NCI-H2081 treated with DMSO at 0.1 percent for 48 hours (cell line): ENCODE measurements around the gene ERICH3.
"Not testable (repeated sequence)": the region's sequence is repeated elsewhere in the genome, so short reads cannot be mapped to it uniquely, and the experiment has no call there.

Source experiments
- DNase-seq: peaks from one replicate; lab custom pipeline; 2025; lab: John Stamatoyannopoulos, UW

Gene ERICH3

GRCh38 chr1:74681001-74681400 lies 7.4 kb upstream of the ERICH3 start:
- DNase-seq: no peak

- DNase-seq: no peak
These were observed 6.2 kb upstream of the ERICH3 start for GRCh38 chr1:74679811-74680210.

- DNase-seq: no peak
These were observed 4.3 kb upstream of the ERICH3 start for GRCh38 chr1:74677926-74678325.

- no peak for DNase-seq
These were observed 871 bp upstream of the ERICH3 start for GRCh38 chr1:74674278-74675048.

GRCh38 chr1:74670866-74671265 lies 2.7 kb downstream of the ERICH3 start:
- DNase-seq: not testable (repeated sequence)

GRCh38 chr1:74654708-74655107 lies 18.9 kb downstream of the ERICH3 start:
- DNase-seq: no peak

- DNase-seq: no peak
These were observed 20.9 kb downstream of the ERICH3 start for GRCh38 chr1:74652711-74653139.

GRCh38 chr1:74650561-74650960 lies 23.0 kb downstream of the ERICH3 start:
- no peak for DNase-seq

GRCh38 chr1:74641876-74642275 lies 31.7 kb downstream of the ERICH3 start:
- DNase-seq: no peak

GRCh38 chr1:74641161-74641560 lies 32.4 kb downstream of the ERICH3 start:
- DNase-seq: no peak

GRCh38 chr1:74637296-74637695 lies 36.3 kb downstream of the ERICH3 start:
- no peak for DNase-seq

- DNase-seq: no peak
These were observed 44.3 kb downstream of the ERICH3 start for GRCh38 chr1:74629283-74629682.

- no peak for DNase-seq
These were observed 49.9 kb downstream of the ERICH3 start for GRCh38 chr1:74623716-74624115.

GRCh38 chr1:74620242-74620641 lies 53.4 kb downstream of the ERICH3 start:
- DNase-seq: no peak

GRCh38 chr1:74618974-74619373 lies 54.6 kb downstream of the ERICH3 start:
- no peak for DNase-seq

GRCh38 chr1:74613894-74614293 lies 59.7 kb downstream of the ERICH3 start:
- no peak for DNase-seq

GRCh38 chr1:74611887-74612286 lies 61.7 kb downstream of the ERICH3 start:
- no peak for DNase-seq

- no peak for DNase-seq
These were observed 62.6 kb downstream of the ERICH3 start for GRCh38 chr1:74610961-74611360.

- DNase-seq: no peak
These were observed 63.7 kb downstream of the ERICH3 start for GRCh38 chr1:74609810-74610371.

- DNase-seq: no peak
These were observed 76.9 kb downstream of the ERICH3 start for GRCh38 chr1:74596717-74597116.

GRCh38 chr1:74593887-74594866 lies 79.4 kb downstream of the ERICH3 start:
- no peak for DNase-seq

GRCh38 chr1:74592580-74593355 lies 80.8 kb downstream of the ERICH3 start:
- no peak for DNase-seq
